GM13976 (cell line): ENCODE measurements around the gene CD2AP.
"Not testable (repeated sequence)": the region's sequence is repeated elsewhere in the genome, so short reads cannot be mapped to it uniquely, and the experiment has no call there.

Experiments
- DNase-seq: peaks from one replicate; pipeline ENCODE4 v3.0.0; 2012; ENCODE audit warnings: low spot score
- in situ Hi-C: fragments of 300-500 bp; cut with MboI; formaldehyde crosslinking; loops from one replicate; pipeline ENCODE4 v1.12.0; 2022; ENCODE audit warnings: low sequenced_read_pairs, mixed read lengths, inconsistent platforms; ENCODE audit not compliant: unreplicated experiment
- TF ChIP-seq, protein P1 (sequence below): IDR thresholded peaks from 2 replicates; pipeline ENCODE4 v1.5.1; 2012; ENCODE audit warnings: borderline replicate concordance, mild to moderate bottlenecking; ENCODE audit not compliant: insufficient read depth; ENCODE audit errors: extremely low read depth, missing control alignments, control extremely low read depth

CD2AP gene

DNA sequence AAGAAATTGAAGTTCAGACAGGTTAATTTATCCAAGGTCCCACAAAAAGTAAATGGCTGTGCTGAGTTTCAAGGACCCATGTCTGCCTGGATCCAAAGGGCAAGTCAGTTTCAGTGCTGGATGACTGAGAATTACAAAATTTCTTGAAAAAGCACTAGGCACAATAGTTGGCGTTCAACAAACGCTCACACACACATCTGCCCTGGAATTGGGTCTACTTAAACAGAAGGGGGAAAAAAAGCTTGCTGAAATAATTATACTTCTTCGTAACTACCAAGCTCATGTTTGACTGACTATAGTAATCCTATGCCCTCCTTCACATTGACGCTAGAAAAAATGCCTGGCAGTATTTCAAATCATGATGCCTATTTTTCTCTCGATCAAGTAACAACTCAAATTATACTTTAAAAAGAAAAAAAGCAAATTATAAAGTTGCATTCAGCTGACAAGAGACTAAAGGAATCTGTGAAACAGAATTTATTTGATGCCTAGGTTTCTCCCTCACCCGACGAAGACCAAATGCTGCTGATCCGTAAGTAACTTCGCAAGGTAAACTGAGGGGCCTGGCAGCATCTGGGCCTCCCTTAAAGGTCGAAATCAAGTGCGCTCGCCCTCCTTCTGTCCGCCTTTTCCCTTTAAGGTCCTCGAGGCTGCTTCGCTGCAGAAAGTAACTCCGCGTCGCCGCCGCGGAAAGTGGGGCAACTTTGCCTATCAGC is 650 bp upstream of the CD2AP start:
- in situ Hi-C loops, result no loop called here
- no peak for DNase-seq
- TF ChIP-seq, protein P1, sequence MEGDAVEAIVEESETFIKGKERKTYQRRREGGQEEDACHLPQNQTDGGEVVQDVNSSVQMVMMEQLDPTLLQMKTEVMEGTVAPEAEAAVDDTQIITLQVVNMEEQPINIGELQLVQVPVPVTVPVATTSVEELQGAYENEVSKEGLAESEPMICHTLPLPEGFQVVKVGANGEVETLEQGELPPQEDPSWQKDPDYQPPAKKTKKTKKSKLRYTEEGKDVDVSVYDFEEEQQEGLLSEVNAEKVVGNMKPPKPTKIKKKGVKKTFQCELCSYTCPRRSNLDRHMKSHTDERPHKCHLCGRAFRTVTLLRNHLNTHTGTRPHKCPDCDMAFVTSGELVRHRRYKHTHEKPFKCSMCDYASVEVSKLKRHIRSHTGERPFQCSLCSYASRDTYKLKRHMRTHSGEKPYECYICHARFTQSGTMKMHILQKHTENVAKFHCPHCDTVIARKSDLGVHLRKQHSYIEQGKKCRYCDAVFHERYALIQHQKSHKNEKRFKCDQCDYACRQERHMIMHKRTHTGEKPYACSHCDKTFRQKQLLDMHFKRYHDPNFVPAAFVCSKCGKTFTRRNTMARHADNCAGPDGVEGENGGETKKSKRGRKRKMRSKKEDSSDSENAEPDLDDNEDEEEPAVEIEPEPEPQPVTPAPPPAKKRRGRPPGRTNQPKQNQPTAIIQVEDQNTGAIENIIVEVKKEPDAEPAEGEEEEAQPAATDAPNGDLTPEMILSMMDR, result no peak

DNA sequence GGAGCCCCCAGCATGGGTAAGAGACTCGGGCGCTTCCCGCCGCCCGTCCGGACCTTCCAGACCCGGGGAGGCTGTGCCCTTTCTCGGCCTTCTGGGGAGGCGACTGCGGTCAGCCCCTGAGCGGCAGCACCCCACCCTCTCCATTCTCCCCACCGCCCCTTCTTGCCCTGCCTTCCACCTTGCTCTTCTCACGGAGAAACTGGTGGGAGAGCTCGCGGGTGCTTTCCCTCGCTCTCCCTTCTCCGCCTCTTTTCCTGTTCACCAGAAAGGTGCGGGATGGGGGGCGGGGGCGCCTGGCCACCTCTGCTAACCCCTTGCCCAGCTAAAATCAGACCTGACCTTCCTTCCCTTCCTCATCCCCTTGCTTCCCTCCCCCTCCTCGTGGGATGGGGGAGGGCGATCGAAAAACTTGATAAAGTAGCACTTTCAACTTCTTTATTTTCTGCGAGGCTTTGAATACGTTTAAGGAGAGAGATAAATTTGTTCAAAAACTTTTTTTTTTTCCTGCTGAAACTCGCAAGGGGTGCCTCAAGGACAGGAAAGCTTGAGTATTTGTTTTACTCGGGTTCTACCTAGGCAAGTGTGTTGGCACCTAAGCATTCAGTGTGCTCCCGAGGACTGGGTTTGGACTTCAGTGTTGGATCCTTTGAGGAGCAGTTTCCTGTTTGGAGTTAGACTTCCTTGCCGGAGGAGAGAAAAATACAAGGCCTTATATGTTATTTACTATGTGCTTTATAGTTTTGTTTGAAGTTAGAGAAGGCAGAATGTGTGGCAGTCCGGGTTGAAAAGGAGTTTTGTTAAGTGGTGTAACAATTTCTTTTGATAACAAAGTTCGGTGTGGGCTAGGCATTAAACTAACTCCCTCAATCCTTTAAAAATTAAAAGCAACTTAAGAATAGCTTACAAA is 897 bp downstream of the CD2AP start:
- no peak for DNase-seq
- in situ Hi-C loops, result no loop called here
- TF ChIP-seq, protein P1, result no peak

DNA sequence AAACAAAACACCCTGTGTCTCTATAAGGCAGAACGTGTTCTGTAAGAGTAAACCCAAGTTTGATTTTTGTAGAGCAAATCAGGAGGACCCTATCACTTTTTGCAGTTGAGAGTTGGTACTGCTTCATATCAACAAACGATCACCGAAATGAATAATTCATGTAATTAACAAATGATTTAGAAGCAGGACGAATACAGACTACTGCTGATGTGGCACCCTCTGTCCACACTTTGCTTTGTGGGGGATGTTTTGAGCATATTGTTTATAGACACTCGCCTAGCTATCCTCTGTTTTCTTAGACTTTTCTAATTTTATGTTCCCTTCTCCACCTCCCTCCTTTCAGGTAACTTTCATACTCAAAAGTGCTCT is 1.5 kb downstream of the CD2AP start:
- in situ Hi-C loops, result no loop called here
- DNase-seq, result no peak
- TF ChIP-seq, protein P1, result no peak

DNA sequence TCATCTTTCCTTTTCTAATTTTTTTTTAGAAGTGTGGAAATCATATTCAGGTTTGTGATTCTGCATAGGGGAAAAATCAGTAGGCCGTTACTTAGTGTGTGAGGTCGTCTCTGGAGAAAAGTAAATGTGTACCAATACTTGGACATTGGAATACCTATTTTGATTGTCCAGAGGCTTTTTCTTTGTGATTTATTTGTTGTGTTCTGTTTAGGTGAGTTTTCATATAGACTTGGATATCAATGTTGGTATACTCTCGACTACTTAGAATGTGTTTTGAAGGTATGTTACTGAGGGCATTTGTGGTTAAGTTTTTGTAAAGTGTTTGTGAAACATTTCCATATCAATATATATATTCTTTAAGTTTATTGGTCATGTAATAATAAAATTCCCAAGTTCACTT is 2.3 kb downstream of the CD2AP start:
- in situ Hi-C loops, result no loop called here

DNA sequence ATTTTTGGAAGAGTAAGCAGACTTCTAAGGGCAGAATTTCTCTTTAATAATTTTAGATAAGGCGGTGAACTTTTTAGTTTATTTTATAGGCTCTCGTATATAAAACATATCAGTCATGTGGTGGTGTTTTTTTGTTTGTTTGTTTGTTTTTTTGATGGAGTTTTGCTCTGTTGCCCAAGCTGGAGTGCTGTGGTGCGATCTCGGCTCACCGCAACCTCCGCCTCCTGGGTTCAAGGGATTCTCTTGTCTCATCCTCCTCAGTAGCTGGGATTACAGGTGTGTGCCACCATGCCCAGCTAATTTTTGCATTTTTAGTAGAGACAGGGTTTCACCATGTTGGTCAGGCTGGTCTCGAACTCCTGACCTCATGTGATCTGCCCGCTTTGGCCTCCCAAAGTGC is 3.6 kb downstream of the CD2AP start:
- in situ Hi-C loops, DNase-seq: not testable (repeated sequence)

More for the DNA sequence above, 2.3 kb downstream of the CD2AP start:
- TF ChIP-seq, protein P1, result no peak
- no peak for DNase-seq

DNA sequence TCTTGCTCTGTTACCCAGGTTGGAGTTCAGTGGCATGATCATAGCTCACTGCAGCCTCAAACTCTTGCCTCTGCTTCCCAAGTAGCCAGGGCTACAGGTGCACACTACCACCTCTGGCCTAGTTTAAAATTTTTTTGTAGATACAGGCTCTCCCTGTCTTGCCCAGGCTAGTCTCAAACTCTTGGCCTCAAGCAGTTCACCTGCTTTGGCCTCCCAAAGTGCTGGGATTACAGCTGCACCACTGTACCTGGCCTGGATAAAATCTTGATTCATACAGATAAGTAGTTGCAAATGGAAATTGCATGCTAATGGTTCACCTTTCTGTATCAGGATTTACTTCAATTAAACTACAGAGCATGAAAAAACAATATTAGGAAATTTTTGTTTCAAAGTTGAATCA is 4.2 kb downstream of the CD2AP start:
- DNase-seq, result no peak
- in situ Hi-C loops, result no loop called here
- TF ChIP-seq, protein P1, result no peak

DNA sequence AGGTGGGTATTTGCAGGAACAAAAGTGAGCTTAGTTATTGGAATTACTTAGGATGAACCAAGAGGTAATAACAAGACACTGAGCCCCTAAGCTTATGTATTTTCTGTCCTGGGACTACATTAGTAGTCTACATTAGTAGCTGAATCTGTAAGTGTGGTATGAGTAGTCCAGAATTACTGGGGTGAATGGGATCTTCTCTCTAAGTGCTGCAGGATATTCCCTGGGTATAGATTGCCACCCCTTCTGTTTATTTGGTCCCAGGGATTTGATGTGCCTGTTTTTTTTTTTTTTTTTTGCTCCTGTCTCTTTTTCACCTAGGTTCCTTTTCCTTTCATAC is 5.9 kb downstream of the CD2AP start:
- no peak for DNase-seq
- in situ Hi-C loops, result no loop called here
- TF ChIP-seq, protein P1, result no peak
